Ishikawa (cell line): ENCODE data around the gene C16orf87.
A peak's percentile ranks its signal among the peaks of the same experiment; 100 is the strongest.

Experiments used
- CEBPB ChIP-seq: IDR thresholded peaks from 2 replicates; pipeline ENCODE4 v1.6.1; 2012
- CREB1 ChIP-seq: IDR thresholded peaks from 2 replicates; pipeline ENCODE4 v1.6.1; 2012; ENCODE audit warnings: low read depth
- EGR1 ChIP-seq: IDR thresholded peaks from 2 replicates; pipeline ENCODE4 v1.6.1; 2012
- EP300 ChIP-seq: IDR thresholded peaks from 2 replicates; pipeline ENCODE4 v1.6.1; 2012; ENCODE audit warnings: borderline replicate concordance
- FOXM1 ChIP-seq: IDR thresholded peaks from 2 replicates; pipeline ENCODE4 v1.6.1; 2012; ENCODE audit warnings: low read depth, borderline replicate concordance
- NFIC ChIP-seq: IDR thresholded peaks from 2 replicates; pipeline ENCODE4 v1.6.1; 2012
- RAD21 ChIP-seq: IDR thresholded peaks from 2 replicates; pipeline ENCODE4 v1.6.1; 2012; ENCODE audit warnings: low read depth
- REST ChIP-seq: IDR thresholded peaks from 2 replicates; pipeline ENCODE4 v1.6.1; 2012; ENCODE audit warnings: low read depth, mild to moderate bottlenecking
- TAF1 ChIP-seq: IDR thresholded peaks from 2 replicates; pipeline ENCODE4 v1.6.1; 2012; ENCODE audit warnings: low read depth, mild to moderate bottlenecking
- TCF12 ChIP-seq: IDR thresholded peaks from 2 replicates; pipeline ENCODE4 v1.6.1; 2012; ENCODE audit warnings: low read depth
- TEAD4 ChIP-seq: IDR thresholded peaks from 2 replicates; pipeline ENCODE4 v1.6.1; 2012
- YY1 ChIP-seq: IDR thresholded peaks from 2 replicates; pipeline ENCODE4 v1.6.1; 2012; ENCODE audit warnings: low read depth
- ZBTB7A ChIP-seq: IDR thresholded peaks from 2 replicates; pipeline ENCODE4 v1.6.1; 2012; ENCODE audit warnings: low read depth
- TF ChIP-seq, protein P1 (sequence below): IDR thresholded peaks from 2 replicates; pipeline ENCODE4 v1.6.1; 2012
- TF ChIP-seq, protein P2 (sequence below): IDR thresholded peaks from 2 replicates; pipeline ENCODE4 v1.6.1; 2012

C16orf87 gene

GRCh38 chr16:46757339-46758050 is 73.5 kb downstream of the C16orf87 start:
- no peak for TF ChIP-seq EGR1
- no peak for TF ChIP-seq TCF12
- TF ChIP-seq TAF1, result no peak
- no peak for TF ChIP-seq CEBPB
- no peak for TF ChIP-seq FOXM1
- no peak for TF ChIP-seq ZBTB7A
- TF ChIP-seq TEAD4, result no peak
- TF ChIP-seq YY1, result no peak
- no peak for TF ChIP-seq RAD21
- no peak for TF ChIP-seq REST
- no peak for TF ChIP-seq CREB1
- TF ChIP-seq, protein P1, sequence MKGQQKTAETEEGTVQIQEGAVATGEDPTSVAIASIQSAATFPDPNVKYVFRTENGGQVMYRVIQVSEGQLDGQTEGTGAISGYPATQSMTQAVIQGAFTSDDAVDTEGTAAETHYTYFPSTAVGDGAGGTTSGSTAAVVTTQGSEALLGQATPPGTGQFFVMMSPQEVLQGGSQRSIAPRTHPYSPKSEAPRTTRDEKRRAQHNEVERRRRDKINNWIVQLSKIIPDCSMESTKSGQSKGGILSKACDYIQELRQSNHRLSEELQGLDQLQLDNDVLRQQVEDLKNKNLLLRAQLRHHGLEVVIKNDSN, result no peak
- TF ChIP-seq EP300, result no peak
- TF ChIP-seq, protein P2, sequence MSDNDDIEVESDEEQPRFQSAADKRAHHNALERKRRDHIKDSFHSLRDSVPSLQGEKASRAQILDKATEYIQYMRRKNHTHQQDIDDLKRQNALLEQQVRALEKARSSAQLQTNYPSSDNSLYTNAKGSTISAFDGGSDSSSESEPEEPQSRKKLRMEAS, result no peak

- TF ChIP-seq TCF12 (no peak), CEBPB (no peak), ZBTB7A (no peak), RAD21 (no peak), NFIC (no peak), EP300 (no peak), FOXM1 (no peak), TAF1 (no peak), CREB1 (no peak), TEAD4 (no peak), REST (no peak), YY1 (no peak), EGR1 (no peak)
- TF ChIP-seq, protein P2, result no peak
- TF ChIP-seq, protein P1, result no peak
Measured at GRCh38 chr16:46756772-46757171, 74.2 kb downstream of the C16orf87 start.

- TF ChIP-seq NFIC, result 0 out of 2 replicates have a peak, but pooled peaks have one; percentile 17
- TF ChIP-seq, protein P1, result no peak
Measured at GRCh38 chr16:46753015-46753414, 78.0 kb downstream of the C16orf87 start.

DNA sequence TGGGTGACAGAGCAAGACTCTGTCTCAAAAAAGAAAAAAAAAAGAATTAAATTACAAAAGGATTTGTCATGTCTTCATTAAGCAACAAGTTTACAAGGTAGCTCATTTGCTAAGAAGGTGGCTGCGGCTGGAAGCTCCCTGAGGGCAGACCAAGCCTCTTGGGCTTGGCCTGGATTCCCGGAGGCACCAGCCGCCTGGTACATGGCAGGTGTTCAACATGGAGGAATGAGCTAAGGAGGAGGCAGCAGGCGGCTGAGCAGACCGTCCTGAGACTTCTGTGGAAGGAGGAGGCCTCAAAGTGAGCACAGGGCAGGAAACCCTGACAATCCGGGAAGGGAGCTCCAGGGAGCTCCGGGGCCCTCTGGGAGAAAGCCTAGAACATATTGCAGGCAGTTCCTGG is 79.6 kb downstream of the C16orf87 start:
- TF ChIP-seq ZBTB7A, result no peak
- TF ChIP-seq, protein P2, result no peak
- no peak for TF ChIP-seq TAF1
- TF ChIP-seq FOXM1, result no peak
- TF ChIP-seq EP300, result no peak
- no peak for TF ChIP-seq CEBPB
- TF ChIP-seq CREB1, result no peak
- TF ChIP-seq, protein P1, result no peak
- no peak for TF ChIP-seq TEAD4
- no peak for TF ChIP-seq YY1
- no peak for TF ChIP-seq EGR1
- TF ChIP-seq NFIC, result no peak
- TF ChIP-seq RAD21, result no peak
